ENCODE measurements around the gene ZNF341.

Gene ZNF341

DNA sequence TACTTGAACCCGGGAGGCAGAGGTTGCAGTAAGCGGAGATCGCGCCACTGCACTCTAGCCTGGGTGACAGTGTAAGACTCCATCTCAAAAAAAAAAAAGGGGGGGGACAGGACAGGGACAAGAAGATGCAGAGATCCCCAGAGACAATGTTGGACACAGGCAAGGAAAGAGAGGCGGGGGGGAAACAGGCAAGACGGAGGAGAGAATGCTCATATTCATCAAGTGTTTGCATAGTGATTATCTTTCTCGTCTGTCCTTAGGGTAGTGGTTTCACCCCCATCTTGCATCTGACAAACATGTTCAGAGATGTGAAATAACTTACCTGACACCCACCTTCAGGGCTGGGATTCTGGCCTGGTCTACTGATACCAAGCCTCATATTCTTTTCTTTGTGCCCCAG is 108.4 kb downstream of the ZNF341 start:
- DNase-seq (ENCODE audit: low read depth), result no peak
- H3K4me3 ChIP-seq (ENCODE audit: low read depth, low read length), result no peak overlapping the region
- TF ChIP-seq, protein P1, sequence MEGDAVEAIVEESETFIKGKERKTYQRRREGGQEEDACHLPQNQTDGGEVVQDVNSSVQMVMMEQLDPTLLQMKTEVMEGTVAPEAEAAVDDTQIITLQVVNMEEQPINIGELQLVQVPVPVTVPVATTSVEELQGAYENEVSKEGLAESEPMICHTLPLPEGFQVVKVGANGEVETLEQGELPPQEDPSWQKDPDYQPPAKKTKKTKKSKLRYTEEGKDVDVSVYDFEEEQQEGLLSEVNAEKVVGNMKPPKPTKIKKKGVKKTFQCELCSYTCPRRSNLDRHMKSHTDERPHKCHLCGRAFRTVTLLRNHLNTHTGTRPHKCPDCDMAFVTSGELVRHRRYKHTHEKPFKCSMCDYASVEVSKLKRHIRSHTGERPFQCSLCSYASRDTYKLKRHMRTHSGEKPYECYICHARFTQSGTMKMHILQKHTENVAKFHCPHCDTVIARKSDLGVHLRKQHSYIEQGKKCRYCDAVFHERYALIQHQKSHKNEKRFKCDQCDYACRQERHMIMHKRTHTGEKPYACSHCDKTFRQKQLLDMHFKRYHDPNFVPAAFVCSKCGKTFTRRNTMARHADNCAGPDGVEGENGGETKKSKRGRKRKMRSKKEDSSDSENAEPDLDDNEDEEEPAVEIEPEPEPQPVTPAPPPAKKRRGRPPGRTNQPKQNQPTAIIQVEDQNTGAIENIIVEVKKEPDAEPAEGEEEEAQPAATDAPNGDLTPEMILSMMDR (IDR thresholded peaks at IDR 0.05; ENCODE audit: insufficient read depth, low read depth, low read length, missing control alignments), result no peak

DNA sequence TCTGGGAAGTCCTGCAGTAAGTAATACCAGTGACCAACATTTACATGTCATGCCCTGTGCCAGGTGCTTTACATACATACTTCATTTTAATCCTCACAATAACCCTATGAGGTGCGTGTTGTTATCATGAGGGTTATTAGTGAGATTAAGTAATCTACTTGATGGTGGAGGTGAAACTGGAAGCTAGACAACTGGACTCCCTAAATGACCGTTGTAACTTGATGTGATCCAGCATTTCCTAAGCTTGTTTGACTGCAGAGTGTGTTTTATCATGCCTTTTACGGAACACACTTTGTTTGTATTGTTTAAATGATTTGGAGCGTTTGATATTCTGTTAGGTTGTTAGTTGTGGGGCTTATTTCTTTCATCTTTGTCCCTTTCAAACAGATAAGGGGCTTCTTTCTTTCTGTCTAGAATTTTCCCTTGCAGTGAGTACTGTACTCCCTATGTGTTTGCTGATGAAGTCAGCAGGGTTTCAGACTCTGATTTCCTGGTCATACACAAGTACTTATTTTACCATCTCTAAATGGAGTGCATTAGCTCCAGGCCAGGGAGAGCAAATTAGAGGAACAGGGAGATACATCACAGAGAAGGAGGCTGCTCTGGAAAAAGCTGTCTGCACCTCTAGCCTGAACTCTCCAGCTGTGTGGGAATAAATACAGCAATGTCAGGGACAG is 109.1 kb downstream of the ZNF341 start:
- no peak overlapping the region for H3K4me3 ChIP-seq (ENCODE audit: low read depth, low read length)
- no peak for DNase-seq (ENCODE audit: low read depth)
- TF ChIP-seq, protein P1 (IDR thresholded peaks at IDR 0.05; ENCODE audit: insufficient read depth, low read depth, low read length, missing control alignments), result no peak

DNA sequence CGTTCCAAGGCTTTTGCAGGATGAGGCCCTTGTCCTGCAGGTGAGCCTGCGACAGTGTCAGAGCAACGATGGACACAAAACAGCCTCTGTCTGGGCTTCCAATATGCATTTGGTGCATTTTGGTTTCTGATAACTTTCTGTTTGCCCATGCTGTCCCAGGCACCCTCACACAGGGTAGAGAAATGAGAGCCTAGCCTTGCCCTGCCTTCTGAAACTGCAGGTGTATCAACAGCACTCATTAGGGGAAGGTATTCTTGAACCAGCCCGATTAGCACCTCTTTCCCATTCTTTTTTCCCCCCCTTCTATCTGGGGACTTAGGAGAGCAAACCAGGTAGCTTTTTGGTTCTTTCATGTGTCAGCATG is 109.6 kb downstream of the ZNF341 start:
- DNase-seq (ENCODE audit: low read depth), result no peak
- TF ChIP-seq, protein P1 (IDR thresholded peaks at IDR 0.05; ENCODE audit: insufficient read depth, low read depth, low read length, missing control alignments), result no peak
- H3K4me3 ChIP-seq (ENCODE audit: low read depth, low read length), result no peak overlapping the region
